Stimulated activated CD4-positive, alpha-beta T cell treated with anti-CD3 and anti-CD28 coated beads, Interleukin-4, amount 100 ng/mL, for 48 hours (primary cell): ENCODE data around the gene TMEM255A.
"Not testable (repeated sequence)": the region's sequence is repeated elsewhere in the genome, so short reads cannot be mapped to it uniquely, and the experiment has no call there.

ENCODE experiments used
- DNase-seq, 2 donors: peaks; one replicate each; pipeline ENCODE4 v3.0.0-alpha.2; 2020; ENCODE audit warnings: low read depth in 2 of 2

TMEM255A gene

DNA sequence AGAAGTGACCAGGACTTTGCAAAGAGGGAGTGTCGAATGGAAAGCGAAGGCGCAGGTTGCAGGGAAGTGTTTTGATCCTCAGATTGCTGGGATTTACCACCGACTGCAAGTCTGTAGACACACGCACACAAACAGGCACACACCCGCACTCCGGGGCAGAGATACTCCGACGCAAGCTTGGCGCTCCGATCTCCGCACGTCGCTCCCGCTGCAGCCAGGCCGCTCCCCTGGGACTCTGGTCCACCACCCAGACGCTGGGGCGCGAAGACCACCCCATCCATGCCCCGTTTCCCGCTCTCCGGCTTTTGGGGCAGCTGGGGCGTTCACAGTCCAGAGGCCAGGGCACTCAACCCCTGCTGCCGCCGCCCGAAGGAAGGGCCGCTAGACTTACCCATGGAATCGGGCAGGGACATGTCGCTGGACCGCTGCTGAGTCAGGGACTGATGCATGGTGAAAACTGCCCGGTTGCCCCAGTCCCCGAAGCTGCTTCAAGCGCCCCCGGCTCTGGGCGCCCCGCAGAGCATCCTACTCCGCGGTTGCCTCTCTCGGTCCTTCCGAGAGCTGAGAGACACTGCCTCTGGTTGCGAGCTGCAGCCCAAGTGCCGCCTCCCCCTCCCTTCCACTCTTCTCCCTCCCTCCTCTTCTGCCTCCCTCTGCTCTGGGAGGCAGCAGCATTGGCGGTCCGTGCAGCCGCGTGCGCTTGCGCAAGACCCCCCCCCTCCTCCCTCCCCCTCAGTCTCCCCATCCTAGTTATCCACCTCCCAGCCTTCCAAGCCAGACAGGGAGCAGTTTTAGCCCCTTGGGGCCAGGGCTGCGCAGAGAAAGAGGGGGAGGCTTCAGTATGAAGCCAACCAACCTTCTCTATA lies at the start of gene TMEM255A:
TMEM255A (minus strand) TSS at position 601 of the 866 bp plus-strand sequence; CDS start at position 449, 152 bp downstream.
- no peak for DNase-seq

DNA sequence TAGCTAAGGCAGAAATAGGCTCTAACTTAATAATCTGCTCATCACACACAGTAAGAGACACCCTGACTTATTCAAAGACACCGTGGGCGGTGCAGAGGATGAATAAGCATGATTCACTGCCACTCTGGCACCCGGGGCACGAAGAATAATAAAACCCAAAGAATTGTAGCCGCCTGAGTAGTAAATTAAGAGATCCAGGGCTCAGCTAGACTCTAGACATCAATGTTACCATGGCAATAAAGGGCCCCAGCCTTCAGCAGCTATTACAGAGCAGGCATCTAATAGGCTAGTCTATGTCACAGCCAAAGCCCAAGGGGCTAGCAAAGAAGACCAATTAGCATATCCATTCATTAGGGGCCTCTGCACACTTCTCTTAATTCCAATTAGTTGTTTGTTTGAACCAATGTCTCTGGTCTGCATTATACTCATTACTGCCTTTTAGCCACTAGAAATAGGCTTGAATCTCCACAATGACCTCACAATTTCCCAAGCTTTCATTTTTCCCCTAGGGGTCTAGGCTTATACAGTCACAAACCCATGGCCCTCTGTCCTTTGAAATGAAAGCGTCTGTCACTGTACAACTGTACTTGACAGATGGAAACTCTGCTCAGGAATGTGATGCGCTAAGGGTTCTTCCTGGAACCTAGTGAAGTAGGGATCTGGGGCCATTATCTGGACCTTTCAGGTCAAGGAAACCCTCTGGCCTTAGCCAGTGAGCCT lies 47.6 kb upstream of the TMEM255A start:
- DNase-seq = peak; percentile 26 to 32

DNA sequence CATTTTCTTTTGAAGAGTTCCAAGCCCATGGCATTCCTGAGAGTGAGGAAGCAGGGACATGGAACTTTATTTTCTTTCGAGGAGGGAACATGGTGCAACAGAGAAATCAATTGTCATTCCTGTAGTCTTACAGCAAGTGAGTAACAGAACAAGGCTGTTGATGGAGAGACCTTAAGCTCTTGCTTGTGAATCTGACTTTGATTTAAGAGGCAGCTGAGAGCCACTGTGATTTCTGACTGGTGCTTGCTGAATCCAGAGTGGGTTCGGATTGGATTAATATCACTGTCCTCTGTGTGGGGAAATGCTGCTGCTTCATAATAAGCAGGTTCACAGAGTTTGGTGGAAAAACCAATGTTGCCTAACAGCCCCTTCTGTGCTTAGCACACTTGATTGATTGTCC lies 45.9 kb upstream of the TMEM255A start:
- DNase-seq = no peak

DNA sequence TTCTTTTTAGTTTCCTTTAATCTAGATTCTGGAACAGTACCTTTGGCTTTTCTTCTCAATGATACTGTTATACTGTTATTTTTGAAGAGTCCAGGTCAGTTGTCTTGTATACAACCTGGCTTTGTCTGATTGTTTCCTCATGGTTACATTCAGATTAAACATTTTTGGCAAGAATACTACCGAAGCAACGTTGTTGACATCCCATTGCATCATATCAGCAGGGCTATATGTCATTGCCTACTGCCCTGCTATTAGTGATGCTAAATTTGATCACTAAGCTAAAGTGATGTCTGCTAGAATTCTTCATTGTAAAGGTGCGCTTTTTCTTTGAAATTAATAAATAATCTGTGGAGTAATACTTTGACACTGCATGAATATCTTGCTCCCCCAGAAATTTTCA lies 44.8 kb upstream of the TMEM255A start:
- DNase-seq = no peak

DNA sequence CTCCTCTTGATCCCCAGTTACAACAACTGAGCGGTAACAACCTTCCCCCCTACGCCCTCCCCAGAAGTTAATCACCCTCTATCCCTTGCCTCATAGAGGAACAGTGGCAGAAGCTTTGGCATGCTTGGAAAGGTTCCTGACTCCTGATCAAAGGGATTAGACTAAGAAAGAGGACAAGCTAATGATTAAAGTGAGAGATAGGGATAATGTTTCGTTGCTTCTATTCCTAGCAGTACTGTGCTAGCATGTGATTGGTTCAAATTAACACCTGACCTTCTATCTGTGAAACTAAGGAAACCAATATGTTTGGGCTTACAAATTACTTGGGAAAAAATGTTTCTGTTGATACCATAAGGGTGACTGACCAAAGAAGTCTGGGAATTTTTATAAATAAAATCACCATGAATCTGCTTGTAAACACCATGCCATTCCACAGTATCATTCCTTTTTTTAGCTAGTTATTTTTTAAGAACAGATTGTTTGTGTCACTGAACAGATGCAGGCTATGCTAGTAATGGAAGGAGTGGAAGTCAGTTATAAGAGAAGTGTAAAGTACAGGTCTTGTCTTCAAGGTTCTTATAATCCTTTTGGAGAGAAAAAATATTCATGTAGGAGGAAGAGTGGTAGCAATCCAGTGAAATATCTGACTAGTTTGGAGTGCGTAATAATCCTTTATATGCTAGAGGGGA lies 39.3 kb upstream of the TMEM255A start:
- DNase-seq = no peak

DNA sequence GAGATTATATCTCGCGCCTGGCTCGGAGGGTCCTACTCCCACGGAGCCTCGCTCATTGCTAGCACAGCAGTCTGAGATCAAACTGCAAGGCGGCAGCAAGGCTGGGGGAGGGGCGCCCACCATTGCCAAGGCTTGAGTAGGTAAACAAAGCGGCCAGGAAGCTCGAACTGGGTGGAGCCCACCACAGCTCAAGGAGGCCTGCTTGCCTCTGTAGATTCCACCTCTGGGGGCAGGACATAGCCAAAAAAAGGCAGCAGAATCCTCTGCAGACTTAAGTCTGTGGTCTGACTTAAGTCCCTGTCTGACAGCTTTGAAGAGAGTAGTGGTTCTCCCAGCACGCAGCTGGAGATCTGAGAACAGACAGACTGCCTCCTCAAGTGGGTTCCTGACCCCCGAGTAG lies 33.3 kb upstream of the TMEM255A start:
- DNase-seq = not testable (repeated sequence)

DNA sequence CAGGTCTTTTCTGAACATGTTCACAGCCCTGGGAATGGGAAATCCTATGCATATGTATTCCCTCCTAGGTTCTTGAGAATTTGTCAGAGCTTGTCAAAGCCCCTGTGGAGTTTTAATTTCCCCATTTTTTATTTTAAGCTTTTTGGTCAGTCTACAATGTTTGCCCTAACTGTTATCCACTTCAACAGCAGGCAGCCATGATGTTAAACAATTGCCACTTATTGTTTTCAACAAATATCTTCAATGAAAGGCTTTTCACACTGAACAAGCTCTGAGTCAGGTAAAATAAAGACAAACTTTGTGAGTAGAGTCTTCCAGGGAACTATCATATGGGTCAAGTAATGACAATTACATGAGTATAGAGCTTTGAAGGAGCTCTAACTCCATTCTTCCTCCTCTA lies 25.6 kb upstream of the TMEM255A start:
- no peak for DNase-seq

DNA sequence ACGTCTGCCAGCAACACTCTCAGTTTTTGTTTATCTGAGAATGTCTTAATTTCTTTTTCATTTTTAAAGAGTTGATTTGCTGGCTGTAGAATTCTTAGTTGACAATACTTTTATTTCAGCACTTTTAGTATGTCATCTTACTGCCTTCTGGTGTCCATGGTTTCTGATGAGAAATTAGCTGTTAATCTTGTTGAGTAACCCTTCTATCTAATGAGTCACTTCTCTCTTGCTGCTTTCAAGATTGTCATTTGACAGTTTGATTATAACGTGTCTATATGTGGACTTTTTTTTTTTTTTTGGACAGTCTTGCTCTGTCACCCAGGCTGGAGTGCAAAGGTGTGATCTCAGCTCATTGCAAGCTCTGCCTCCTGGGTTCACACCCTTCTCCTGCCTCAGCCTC lies 24.0 kb upstream of the TMEM255A start:
- no peak for DNase-seq

DNA sequence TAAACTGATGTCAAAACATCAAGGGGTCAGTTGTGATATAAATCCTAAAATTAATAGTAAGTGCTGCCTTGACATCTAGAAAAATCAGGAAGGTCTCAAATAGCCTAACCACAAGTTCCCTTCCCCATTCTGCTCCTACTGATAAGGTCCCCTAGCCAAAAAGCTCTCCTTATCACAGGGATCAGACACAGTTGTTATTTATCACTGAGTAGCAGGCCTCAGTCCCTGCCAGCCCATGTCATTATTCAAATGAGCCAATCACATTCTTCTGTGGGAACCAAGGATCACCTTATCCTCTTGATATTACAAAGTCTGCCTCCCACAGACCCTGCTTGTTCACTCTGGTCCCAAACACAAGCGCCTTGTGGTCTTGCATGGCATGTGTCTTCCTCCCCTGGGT lies 23.3 kb upstream of the TMEM255A start:
- no peak for DNase-seq

DNA sequence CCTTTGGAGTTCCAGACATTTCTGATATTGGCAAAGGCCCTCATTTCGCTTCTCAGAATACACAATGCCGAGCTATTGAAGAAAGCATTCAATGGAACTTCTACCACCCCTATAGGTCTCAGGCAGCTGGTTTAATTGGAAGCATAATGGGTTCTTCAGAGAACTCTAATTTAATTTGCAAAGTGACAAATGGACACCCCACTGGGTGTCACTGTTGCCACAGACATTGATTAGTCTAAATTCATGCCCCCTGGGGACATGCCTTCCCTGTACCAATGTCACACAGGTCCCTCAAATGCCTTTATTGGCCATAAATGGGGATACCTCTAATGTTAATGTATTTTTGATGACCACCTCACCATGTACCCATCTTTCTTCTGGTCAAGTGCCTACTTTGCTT lies 22.9 kb upstream of the TMEM255A start:
- DNase-seq = no peak

DNA sequence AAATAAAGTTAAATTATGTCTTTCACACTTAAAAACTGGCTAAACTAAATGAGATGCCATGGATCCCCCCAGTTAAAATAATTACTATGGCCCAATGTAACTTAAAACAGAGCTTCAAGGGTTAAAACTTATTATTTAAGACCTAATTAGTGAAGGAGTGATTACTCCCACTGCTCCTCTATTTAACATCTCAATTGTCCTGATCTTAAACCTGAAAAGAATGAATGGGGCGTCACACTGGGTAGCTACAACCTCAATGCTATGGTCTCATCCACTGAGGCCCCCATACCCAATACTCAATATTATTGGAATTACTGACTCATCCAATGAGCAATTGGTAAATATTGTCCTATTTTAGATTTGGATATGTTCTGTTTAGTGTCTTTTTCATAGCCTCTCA lies 21.1 kb upstream of the TMEM255A start:
- no peak for DNase-seq

DNA sequence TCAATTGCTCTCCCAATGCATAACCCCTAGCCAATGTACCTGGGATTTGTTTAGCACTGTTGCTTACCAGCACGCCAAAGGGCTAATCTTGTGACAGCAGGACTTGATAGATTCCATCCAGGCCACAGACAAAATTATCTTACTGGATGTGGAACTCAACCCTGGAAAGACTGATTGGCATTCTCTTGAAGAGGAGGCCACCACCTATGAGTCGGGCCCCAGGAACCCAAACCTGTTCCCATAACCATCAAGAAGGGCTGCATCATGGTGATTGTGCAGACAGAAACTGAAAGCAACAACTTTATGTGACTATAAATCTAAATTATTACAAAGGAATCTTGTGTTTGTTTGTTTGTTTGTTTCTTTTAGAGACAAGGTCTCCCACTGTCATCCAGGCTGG lies 19.9 kb upstream of the TMEM255A start:
- DNase-seq = no peak

DNA sequence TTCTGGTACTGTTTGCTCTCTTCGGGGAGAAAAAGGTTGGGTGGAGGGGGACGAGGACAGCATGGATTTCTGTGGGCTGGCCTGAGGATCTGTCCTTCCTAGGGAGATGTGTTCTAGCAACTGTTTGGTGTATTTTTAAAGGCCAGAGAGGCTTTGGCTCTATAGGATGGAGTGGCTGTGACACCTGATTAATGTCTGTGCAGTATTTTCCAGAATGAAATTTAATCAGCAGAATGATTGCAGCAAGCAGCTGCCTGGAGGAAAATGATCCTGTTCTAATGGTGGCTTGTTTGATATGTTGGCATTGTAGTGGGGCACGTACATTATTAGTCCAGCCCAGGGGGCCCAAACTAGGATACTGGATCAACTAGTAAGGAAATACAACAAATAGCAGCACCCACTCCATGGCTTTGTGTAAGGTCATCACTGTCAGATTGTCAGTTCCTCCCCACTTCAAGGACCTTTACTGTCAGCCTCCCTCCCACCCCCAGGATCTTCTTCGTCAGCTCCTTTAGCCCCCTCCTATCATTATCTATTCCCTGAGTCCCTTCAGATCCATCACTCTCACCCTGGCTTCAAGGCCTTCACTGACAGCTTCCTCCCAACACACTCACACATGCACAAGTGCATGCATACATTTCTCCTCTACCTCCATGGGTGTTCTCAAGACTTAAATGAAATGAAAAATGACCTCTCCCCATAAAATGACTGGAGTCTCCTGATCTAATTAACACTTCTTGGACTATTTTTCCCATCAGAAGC lies 10.4 kb upstream of the TMEM255A start:
- no peak for DNase-seq

DNA sequence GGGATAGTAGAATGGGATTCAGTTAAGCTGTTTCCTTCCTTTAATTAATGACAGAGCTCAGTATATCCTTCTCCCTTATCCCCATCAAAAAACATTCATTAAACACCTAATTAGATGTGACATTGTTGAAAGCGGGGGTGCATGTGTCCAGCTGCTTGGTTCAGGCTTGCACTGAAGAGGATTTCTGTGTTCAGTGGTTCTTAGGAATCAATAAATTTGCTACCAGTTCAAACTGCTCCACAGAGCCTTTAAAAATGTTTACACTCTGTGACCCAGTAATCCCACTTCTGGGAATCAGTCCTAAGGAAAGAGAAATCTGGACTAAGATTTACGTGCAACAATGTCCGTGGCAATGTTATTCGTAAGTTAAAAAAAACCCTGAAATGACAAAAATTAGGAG lies 7.2 kb upstream of the TMEM255A start:
- no peak for DNase-seq

DNA sequence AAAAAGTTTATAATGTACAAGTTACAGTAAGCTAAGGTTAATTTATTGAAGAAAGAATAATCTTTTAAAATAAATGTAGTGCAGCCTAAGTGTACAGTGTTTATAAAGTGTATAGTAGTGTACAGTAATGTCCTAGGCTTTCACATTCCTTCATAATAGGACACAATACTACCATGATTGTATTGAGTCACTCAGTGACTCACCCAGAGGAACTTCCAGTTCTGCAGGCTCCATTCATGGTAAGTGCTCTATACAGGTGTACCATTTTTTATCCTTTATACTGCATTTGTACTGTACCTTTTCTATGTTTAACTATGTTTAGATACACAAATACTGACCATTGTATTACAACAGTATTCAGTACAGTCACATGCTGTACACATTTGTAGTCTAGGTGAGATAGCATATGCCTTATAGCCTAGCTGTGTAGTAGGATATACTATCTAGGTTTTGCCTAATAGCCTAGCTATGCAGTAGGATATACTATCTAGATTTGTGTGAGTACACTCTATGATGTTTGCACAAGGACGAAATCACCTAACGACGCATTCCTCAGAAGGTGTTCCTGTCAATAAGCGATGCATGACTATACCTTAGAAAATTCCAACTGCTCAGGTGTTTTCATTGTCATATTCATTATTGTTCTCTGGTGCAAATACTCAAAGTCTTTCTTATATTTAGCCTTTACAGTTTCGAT lies 5.5 kb upstream of the TMEM255A start:
- no peak for DNase-seq

DNA sequence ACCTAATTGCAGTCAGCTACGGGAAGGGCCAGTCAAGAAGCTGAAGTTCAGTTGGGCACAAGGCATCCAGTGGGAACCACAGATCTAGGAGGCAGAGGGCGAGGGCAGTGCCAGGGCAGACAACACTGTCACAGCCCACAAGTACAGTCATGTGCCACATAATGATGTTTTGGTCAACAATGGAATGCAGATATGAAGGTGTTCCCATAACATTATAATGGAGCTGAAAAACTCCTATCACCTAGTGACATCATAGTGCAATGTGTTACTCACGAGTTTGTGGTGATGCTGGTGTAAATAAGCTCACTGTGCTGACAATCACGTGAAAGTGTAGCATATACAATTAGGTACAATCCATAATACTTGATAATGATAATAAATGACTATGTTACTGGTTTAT lies 4.5 kb upstream of the TMEM255A start:
- no peak for DNase-seq

DNA sequence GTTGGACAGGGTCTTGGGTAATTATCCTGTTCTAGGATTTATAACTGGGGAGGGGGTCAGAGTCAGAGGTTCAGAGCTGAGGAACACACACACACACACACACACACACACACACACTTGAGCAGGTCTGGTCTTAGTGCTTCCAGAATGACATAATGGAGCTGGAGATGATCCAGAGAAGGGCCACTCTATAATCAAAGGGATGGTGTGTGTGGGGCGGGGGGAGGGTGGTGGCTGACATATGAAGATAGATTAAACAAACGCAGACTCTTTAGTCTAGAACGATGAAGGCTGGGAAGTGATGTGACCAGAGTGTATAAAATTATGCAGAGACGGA lies 434 bp upstream of the TMEM255A start:
- no peak for DNase-seq

DNA sequence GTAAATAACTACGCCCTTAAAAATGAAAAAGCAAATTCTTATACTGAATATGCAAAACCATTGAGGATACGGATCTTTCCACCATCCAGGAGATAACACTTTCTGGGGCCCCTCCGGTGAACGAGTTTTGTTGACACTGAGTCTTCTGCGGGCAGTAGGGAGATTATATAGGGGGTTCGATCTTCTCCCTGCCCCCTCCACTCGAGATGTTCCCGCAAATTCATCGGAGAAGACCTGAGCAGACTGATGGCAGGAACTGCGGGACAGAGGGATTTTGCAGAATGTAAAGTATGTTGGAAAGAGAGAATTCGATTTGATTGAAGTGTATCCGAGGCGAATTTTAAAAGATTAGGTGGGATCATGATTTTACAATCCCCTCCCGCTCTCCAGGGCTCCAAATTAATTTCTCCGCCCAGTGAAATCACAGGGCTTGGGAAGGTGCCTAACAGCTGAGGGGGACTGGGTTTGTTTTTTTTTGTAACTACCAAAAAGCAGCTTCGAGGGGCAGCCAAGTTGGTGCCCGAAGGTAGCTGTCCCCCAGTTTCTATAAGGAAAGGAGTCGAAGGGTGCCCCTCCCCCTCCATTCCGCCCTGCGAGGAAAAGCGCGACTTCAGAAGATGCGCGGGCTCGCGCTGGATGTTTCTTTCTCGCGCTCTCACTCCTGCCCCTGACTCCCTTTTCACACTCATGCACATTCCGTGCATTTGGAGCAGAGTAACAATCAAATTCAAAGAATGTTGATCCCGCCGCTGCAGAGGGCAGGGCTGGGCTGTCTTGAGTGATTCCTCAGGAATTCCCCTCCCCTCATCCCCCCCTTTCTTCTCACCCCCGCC lies 1.2 kb downstream of the TMEM255A start:
- no peak for DNase-seq

DNA sequence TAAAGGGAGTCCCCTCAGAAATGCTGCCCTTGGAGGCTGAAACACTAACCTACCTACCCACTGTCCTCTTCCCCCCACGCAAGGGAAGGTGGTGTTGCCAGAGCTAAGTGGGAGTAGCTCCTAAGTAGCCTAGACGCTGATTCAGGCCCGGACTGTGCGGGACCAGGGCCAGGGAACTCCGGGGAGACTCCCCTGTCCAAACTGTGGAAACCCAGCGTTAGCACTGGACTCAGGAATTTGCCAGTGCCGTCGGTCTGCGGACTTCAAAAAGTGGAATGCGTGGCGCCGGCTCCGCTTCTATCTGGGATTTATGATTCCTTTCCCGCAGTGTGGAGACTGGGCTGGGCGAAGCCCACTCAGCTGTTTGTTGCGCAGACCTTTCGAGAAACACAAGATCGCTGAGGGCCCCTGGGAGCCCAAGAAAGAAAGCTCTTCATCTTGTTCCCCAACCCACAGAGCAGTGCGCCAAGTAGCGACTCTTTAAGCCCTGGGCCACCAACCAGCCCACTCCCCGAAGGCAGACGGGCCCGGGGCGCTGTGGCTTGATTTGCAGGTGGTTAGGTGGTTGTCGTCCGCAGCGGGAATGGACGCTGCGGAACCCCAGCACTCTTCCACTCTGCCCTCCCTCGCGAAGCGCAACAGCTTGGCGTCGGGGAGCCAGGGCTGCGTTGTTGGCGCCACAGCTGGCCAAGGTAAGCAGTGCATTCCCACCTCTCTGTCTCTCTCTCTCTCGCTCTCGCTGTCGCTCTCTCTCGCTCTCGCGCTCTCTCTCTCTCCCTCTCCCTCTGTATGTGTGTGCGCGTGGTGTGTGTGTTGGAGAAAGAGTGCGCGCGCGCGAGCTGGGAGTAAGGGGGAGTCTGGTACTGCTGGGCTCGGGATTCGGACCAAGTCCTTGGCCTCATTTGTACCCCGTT lies 2.0 kb downstream of the TMEM255A start:
- peak; percentile 34 to 40 for DNase-seq
